ENCODE data around the gene SNX11. TPM values are rescaled to one million over a fixed set of nuclear protein-coding genes. Genes with fewer than 3 reads are reported as not detected.
A peak's percentile ranks its signal among the peaks of the same experiment; 100 is the strongest.
"Not testable (repeated sequence)": the region's sequence is repeated elsewhere in the genome, so short reads cannot be mapped to it uniquely, and the experiment has no call there.

Gene SNX11
- total RNA-seq, 8 experiments from 2014 or later = 13.3 to 21.8 (median 14.9) TPM

GRCh38 chr17:48071654-48072053 lies 35.9 kb upstream of the SNX11 start:
- 0 to 100% (median 81%) methylated on average over 1 to 2 of the region's 2 CpGs; no CpG with 5 or more reads in 2 of the 10 experiments for WGBS, 10 experiments
- in situ Hi-C loops (cut with MboI; ENCODE audit: low pct_unique_long_range_greater_than_20kb in 2 of 9, low sequenced_read_pairs in 9 of 9, unreplicated experiment in 9 of 9) = no loop called here
- Histone ChIP-seq H3K27ac (no peak overlapping the region), H3K4me1 (replicated peaks in 1 of 2) (peaks cover 0 to 2% of the 10 kb centered on the region in 2 donors), H3K4me3 (no peak overlapping the region)
- no peak for ATAC-seq (replicated peaks in 6 of 8)

- H3K4me3 ChIP-seq; in situ Hi-C loops (cut with MboI; ENCODE audit: low pct_unique_long_range_greater_than_20kb in 2 of 9, low sequenced_read_pairs in 9 of 9, unreplicated experiment in 9 of 9); H3K4me1 ChIP-seq (replicated peaks in 1 of 2); ATAC-seq (replicated peaks in 6 of 8); H3K27ac ChIP-seq: not testable (repeated sequence)
- WGBS, 10 experiments = 88 to 100% (median 97%) methylated on average over 2 to 8 of the region's 9 CpGs; no CpG with 5 or more reads in 3 of the 10 experiments
These were observed 34.8 kb upstream of the SNX11 start for GRCh38 chr17:48072811-48073210.

GRCh38 chr17:48073566-48074094 lies 33.9 kb upstream of the SNX11 start:
- H3K4me1 ChIP-seq (replicated peaks in 1 of 2); H3K27ac ChIP-seq; in situ Hi-C loops (cut with MboI; ENCODE audit: low pct_unique_long_range_greater_than_20kb in 2 of 9, low sequenced_read_pairs in 9 of 9, unreplicated experiment in 9 of 9); H3K4me3 ChIP-seq: not testable (repeated sequence)
- 20 to 100% (median 88%) methylated on average over 1 to 4 of the region's 5 CpGs; no CpG with 5 or more reads in 2 of the 10 experiments for WGBS, 10 experiments
- ATAC-seq (replicated peaks in 6 of 8) = peak in 3 of 8 experiments; percentile 22 to 57 (median 33)

- in situ Hi-C loops (cut with MboI; ENCODE audit: low pct_unique_long_range_greater_than_20kb in 2 of 9, low sequenced_read_pairs in 9 of 9, unreplicated experiment in 9 of 9) = no loop called here
- Histone ChIP-seq H3K27ac (no peak overlapping the region), H3K4me3 (no peak overlapping the region), H3K4me1 (replicated peaks in 1 of 2) (peaks cover 0 to 2% of the 10 kb centered on the region in 2 donors)
- peak; percentile 53 to 81 (median 73) for ATAC-seq (replicated peaks in 6 of 8)
- WGBS, 10 experiments = 27 to 93% (median 80%) methylated on average over 1 to 7 of the region's 7 CpGs; no CpG with 5 or more reads in 1 of the 10 experiments
These were observed 33.1 kb upstream of the SNX11 start for GRCh38 chr17:48074322-48075081.

GRCh38 chr17:48077152-48077551 lies 30.4 kb upstream of the SNX11 start:
- in situ Hi-C loops (cut with MboI; ENCODE audit: low pct_unique_long_range_greater_than_20kb in 2 of 9, low sequenced_read_pairs in 9 of 9, unreplicated experiment in 9 of 9); H3K4me1 ChIP-seq (replicated peaks in 1 of 2); H3K27ac ChIP-seq; H3K4me3 ChIP-seq; ATAC-seq (replicated peaks in 6 of 8): not testable (repeated sequence)
- WGBS, 10 experiments = 93 to 100% (median 97%) methylated on average over 1 to 9 of the region's 10 CpGs; no CpG with 5 or more reads in 1 of the 10 experiments

- Histone ChIP-seq H3K27ac (no peak overlapping the region), H3K4me3 (no peak overlapping the region), H3K4me1 (replicated peaks in 1 of 2) (peaks cover 2 to 14% of the 10 kb centered on the region in 2 donors)
- WGBS, 10 experiments = 63 to 100% (median 80%) methylated on average over 1 to 5 of the region's 5 CpGs; no CpG with 5 or more reads in 3 of the 10 experiments
- ATAC-seq (replicated peaks in 6 of 8) = no peak
- in situ Hi-C loops (cut with MboI; ENCODE audit: low pct_unique_long_range_greater_than_20kb in 2 of 9, low sequenced_read_pairs in 9 of 9, unreplicated experiment in 9 of 9) = no loop called here
These were observed 25.7 kb upstream of the SNX11 start for GRCh38 chr17:48081858-48082257.

- WGBS, 10 experiments = 56 to 100% (median 79%) methylated on average over 1 to 2 of the region's 2 CpGs; no CpG with 5 or more reads in 1 of the 10 experiments
- H3K4me3 ChIP-seq = no peak overlapping the region
- in situ Hi-C loops (cut with MboI; ENCODE audit: low pct_unique_long_range_greater_than_20kb in 2 of 9, low sequenced_read_pairs in 9 of 9, unreplicated experiment in 9 of 9) = no loop called here
- no peak for ATAC-seq (replicated peaks in 6 of 8)
- H3K4me1 ChIP-seq (replicated peaks in 1 of 2) = peaks cover 2 to 14% of the 10 kb centered on the region in 2 donors
- H3K27ac ChIP-seq = no peak overlapping the region
These were observed 22.6 kb upstream of the SNX11 start for GRCh38 chr17:48084932-48085331.

GRCh38 chr17:48093341-48094045 lies 14.1 kb upstream of the SNX11 start:
- Histone ChIP-seq H3K27ac (no peak overlapping the region), H3K4me3 (no peak overlapping the region), H3K4me1 (replicated peaks in 1 of 2) (no peaks in the 10 kb centered on the region)
- WGBS, 10 experiments = 83 to 100% (median 95%) methylated on average over 3 to 10 of the region's 11 CpGs
- in situ Hi-C loops (cut with MboI; ENCODE audit: low pct_unique_long_range_greater_than_20kb in 2 of 9, low sequenced_read_pairs in 9 of 9, unreplicated experiment in 9 of 9) = no loop called here
- ATAC-seq (replicated peaks in 6 of 8) = no peak

DNA sequence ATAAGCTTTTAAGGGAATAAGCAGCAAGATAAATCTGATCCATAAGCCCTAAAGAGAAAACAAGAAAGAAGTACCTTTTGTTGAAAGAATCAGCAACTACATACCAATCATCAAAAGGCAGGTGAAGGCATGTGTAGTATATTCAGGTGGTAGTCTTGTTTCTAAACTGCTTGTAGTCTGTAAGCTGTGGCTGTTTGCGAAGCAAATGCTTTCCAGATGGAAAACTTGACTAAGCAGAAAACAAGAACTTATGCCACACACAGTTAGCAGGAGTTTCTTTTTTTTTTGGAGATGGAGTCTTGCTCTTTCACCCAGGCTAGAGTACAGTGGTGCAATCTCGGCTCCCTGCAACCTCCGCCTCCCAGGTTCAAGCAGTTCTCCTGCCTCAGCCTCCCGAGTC lies 12.0 kb upstream of the SNX11 start:
- ATAC-seq (replicated peaks in 6 of 8) = no peak
- in situ Hi-C loops (cut with MboI; ENCODE audit: low pct_unique_long_range_greater_than_20kb in 2 of 9, low sequenced_read_pairs in 9 of 9, unreplicated experiment in 9 of 9) = no loop called here
- WGBS, 10 experiments = 38 to 90% (median 83%) methylated on average over 1 to 4 of the region's 4 CpGs; no CpG with 5 or more reads in 5 of the 10 experiments
- Histone ChIP-seq H3K27ac (no peak overlapping the region), H3K4me3 (no peak overlapping the region), H3K4me1 (replicated peaks in 1 of 2) (peaks cover 0 to 6% of the 10 kb centered on the region in 2 donors)

- no peak for ATAC-seq (replicated peaks in 6 of 8)
- H3K27ac ChIP-seq = peak overlapping the region; percentile 93 to 94
- H3K4me3 ChIP-seq = peak overlapping the region; percentile 58 to 74 (median 64)
- 0 to 17% (median 4%) methylated on average over 2 to 10 of the region's 10 CpGs for WGBS, 10 experiments
- in situ Hi-C loops (cut with MboI; ENCODE audit: low pct_unique_long_range_greater_than_20kb in 2 of 9, low sequenced_read_pairs in 9 of 9, unreplicated experiment in 9 of 9) = no loop called here
- peaks cover 0 to 6% of the 10 kb centered on the region in 2 donors for H3K4me1 ChIP-seq (replicated peaks in 1 of 2)
These were observed 7.4 kb upstream of the SNX11 start for GRCh38 chr17:48100160-48100559.

GRCh38 chr17:48100591-48101011 lies 7.0 kb upstream of the SNX11 start:
- peak overlapping the region; percentile 93 to 94 for H3K27ac ChIP-seq
- 0 to 5% (median 0%) methylated on average over 1 to 16 of the region's 23 CpGs; no CpG with 5 or more reads in 4 of the 10 experiments for WGBS, 10 experiments
- H3K4me3 ChIP-seq = peak overlapping the region; percentile 58 to 74 (median 64)
- H3K4me1 ChIP-seq (replicated peaks in 1 of 2) = peaks cover 0 to 6% of the 10 kb centered on the region in 2 donors
- in situ Hi-C loops (cut with MboI; ENCODE audit: low pct_unique_long_range_greater_than_20kb in 2 of 9, low sequenced_read_pairs in 9 of 9, unreplicated experiment in 9 of 9) = no loop called here
- peak in 2 of 8 experiments; percentile 11 to 16 for ATAC-seq (replicated peaks in 6 of 8)

- peak within 1 kb of the TSS; percentile 93 to 94 for H3K27ac ChIP-seq
- in situ Hi-C loops (cut with MboI; ENCODE audit: low pct_unique_long_range_greater_than_20kb in 2 of 9, low sequenced_read_pairs in 9 of 9, unreplicated experiment in 9 of 9) = no loop called here
- peak; percentile 91 to 95 (median 93) for ATAC-seq (replicated peaks in 6 of 8)
- H3K4me1 ChIP-seq (replicated peaks in 1 of 2) = peaks cover 0 to 6% of the 10 kb centered on the region in 2 donors
- peak within 1 kb of the TSS; percentile 58 to 74 (median 64) for H3K4me3 ChIP-seq
- 0 to 2% (median 1%) methylated on average over 4 to 26 of the region's 79 CpGs; no CpG with 5 or more reads in 4 of the 10 experiments for WGBS, 10 experiments
These were observed 6.4 kb upstream of the SNX11 start, which contains the start of gene CBX1 for GRCh38 chr17:48101012-48101720. TSS of gene CBX1 (minus strand) at chr17:48101478. CDS start at chr17:48077004, 24,474 bp downstream.
